ENCODE measurements around the gene S100A7A.

GRCh38 chr1:153432874-153433681 is 16.8 kb downstream of the S100A7A start:
- TF ChIP-seq, protein P1, sequence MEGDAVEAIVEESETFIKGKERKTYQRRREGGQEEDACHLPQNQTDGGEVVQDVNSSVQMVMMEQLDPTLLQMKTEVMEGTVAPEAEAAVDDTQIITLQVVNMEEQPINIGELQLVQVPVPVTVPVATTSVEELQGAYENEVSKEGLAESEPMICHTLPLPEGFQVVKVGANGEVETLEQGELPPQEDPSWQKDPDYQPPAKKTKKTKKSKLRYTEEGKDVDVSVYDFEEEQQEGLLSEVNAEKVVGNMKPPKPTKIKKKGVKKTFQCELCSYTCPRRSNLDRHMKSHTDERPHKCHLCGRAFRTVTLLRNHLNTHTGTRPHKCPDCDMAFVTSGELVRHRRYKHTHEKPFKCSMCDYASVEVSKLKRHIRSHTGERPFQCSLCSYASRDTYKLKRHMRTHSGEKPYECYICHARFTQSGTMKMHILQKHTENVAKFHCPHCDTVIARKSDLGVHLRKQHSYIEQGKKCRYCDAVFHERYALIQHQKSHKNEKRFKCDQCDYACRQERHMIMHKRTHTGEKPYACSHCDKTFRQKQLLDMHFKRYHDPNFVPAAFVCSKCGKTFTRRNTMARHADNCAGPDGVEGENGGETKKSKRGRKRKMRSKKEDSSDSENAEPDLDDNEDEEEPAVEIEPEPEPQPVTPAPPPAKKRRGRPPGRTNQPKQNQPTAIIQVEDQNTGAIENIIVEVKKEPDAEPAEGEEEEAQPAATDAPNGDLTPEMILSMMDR (IDR thresholded peaks at IDR 0.05) = no peak
- TF ChIP-seq POLR2A (IDR thresholded peaks at IDR 0.05) = no peak
